ENCODE results near the gene CPA4.

DNA sequence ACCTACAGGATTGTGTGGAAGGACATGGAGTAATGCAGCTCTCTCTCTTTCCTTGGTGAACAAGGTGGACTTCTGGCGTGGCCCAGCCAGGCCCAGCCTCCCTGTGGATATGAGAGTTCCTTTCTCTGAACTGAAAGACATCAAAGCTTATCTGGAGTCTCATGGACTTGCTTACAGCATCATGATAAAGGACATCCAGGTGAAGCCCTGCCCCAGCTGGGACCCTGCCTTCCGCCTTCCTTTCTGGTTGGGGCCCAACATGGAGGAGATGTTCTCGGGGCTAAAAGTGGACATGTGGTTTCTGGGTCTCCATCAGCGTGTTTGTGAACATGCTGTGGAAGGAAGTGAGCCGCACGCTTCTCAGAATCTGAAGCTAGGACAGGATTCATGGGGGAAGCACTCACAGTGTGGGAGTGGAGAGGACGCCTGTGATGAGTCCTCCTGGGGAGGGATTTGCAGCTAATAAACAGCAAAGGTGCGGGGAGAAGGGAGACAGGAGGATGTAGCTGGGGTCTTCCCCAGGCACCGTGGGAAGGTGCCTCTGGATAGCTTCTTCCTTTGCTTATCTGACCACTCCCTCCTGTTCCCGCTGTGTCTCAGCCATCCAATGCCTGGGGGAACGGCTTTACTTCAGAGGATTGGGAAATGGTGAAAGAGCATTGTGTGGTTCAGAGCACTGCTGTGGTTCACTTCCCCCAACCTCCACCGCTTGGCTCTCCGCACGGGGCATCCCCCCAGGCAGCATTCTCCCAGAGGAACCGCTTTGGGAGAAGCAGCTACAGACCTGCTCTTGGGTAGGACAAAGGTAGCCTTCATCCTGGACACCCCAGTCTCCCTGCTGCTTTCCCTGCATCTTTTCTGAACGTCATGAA, 57.2 kb downstream of the CPA4 start:
- TF ChIP-seq, protein P1, sequence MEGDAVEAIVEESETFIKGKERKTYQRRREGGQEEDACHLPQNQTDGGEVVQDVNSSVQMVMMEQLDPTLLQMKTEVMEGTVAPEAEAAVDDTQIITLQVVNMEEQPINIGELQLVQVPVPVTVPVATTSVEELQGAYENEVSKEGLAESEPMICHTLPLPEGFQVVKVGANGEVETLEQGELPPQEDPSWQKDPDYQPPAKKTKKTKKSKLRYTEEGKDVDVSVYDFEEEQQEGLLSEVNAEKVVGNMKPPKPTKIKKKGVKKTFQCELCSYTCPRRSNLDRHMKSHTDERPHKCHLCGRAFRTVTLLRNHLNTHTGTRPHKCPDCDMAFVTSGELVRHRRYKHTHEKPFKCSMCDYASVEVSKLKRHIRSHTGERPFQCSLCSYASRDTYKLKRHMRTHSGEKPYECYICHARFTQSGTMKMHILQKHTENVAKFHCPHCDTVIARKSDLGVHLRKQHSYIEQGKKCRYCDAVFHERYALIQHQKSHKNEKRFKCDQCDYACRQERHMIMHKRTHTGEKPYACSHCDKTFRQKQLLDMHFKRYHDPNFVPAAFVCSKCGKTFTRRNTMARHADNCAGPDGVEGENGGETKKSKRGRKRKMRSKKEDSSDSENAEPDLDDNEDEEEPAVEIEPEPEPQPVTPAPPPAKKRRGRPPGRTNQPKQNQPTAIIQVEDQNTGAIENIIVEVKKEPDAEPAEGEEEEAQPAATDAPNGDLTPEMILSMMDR (IDR thresholded peaks at IDR 0.05) = no peak
- no peak for TF ChIP-seq POLR2A (IDR thresholded peaks at IDR 0.05)

All from lower leg skin (tissue), 3 donors.